CD4-positive, alpha-beta T cell treated with Interleukin-2 at 100 ng/mL for 4 hours (primary cell): ENCODE measurements around the gene HIP1R.
A peak's percentile ranks its signal among the peaks of the same experiment; 100 is the strongest.
"Not testable (repeated sequence)": the region's sequence is repeated elsewhere in the genome, so short reads cannot be mapped to it uniquely, and the experiment has no call there.

Source experiments
- DNase-seq: peaks from one replicate; pipeline ENCODE4 v3.0.0-alpha.2; 2020; ENCODE audit warnings: low spot score

The HIP1R gene

GRCh38 chr12:122873540-122873939, 38.3 kb downstream of the HIP1R start:
- DNase-seq = no peak

GRCh38 chr12:122874081-122874480, 38.8 kb downstream of the HIP1R start:
- no peak for DNase-seq

GRCh38 chr12:122875590-122876220, 40.4 kb downstream of the HIP1R start:
- DNase-seq = no peak

GRCh38 chr12:122876281-122876680, 41.0 kb downstream of the HIP1R start:
- DNase-seq = not testable (repeated sequence)

- DNase-seq = no peak
These were observed 41.5 kb downstream of the HIP1R start for GRCh38 chr12:122876731-122877130.

- DNase-seq = no peak
These were observed 43.7 kb downstream of the HIP1R start for GRCh38 chr12:122878780-122879612.

- DNase-seq = no peak
These were observed 45.0 kb downstream of the HIP1R start for GRCh38 chr12:122880155-122880667.

GRCh38 chr12:122880668-122881067, 45.4 kb downstream of the HIP1R start:
- no peak for DNase-seq

GRCh38 chr12:122882908-122883558, 47.8 kb downstream of the HIP1R start:
- peak; percentile 39 for DNase-seq

- DNase-seq = no peak
These were observed 49.0 kb downstream of the HIP1R start for GRCh38 chr12:122884091-122884826.

GRCh38 chr12:122884860-122885259, 49.6 kb downstream of the HIP1R start:
- DNase-seq = no peak

GRCh38 chr12:122886161-122886560, 50.9 kb downstream of the HIP1R start:
- no peak for DNase-seq

- DNase-seq = peak; percentile 44
These were observed 51.9 kb downstream of the HIP1R start for GRCh38 chr12:122886851-122887818.

- no peak for DNase-seq
These were observed 52.6 kb downstream of the HIP1R start for GRCh38 chr12:122887819-122888212.

- DNase-seq = peak; percentile 80
These were observed 53.0 kb downstream of the HIP1R start for GRCh38 chr12:122888232-122888752.

GRCh38 chr12:122889761-122890520, 54.7 kb downstream of the HIP1R start:
- no peak for DNase-seq

GRCh38 chr12:122891661-122892525, 56.6 kb downstream of the HIP1R start:
- DNase-seq = no peak

GRCh38 chr12:122892724-122893123, 57.5 kb downstream of the HIP1R start:
- DNase-seq = not testable (repeated sequence)
